Measurements from ENCODE around the gene FKBP2. TPM values are rescaled to one million over a fixed set of nuclear protein-coding genes. Genes with fewer than 3 reads are reported as not detected.

The FKBP2 gene
- total RNA-seq, 1 experiment from 2014 or later = 57.2 TPM

DNA sequence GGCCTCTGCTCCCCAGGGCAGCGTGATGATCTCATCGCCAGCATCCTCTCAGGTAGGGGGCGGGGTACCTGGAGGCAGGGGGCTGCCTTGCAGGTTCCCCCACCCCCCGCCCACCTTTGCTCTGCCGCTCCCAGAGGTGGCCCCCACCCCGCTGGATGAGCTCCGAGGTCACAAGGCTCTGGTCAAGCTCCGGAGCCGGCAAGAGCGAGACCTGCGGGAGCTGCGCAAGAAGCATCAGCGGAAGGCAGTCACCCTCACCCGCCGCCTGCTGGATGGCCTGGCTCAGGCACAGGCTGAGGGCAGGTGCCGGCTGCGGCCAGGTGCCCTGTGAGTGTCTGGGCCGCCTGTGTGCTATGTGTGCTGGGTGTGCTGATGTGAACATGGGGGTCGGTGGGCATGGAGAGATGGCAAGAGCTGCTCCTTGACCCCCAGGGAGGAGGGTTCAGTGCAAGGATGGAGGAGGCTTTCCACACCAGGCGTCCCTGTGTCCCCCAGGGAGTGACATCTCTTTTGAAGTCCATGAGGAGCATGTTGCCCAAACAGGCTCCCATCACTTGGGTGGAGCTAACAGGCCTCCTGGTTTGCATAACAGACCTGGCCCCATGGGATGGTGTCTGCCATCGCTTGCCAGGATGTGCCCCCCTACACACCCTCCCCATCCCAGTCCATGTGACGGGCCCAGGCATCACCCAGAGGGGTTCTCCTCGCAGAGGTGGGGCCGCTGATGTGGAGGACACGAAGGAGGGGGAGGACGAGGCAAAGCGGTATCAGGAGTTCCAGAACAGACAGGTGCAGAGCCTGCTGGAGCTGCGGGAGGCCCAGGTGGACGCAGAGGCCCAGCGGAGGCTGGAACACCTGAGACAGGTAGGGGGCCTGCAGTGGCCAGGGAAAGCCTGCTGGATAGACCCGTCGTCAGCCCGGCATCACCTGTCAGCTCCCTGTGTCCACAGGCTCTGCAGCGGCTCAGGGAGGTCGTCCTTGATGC is 24.6 kb downstream of the FKBP2 start:
- DNase-seq (ENCODE audit: low spot score) (no peak), ATAC-seq (no peak)
- Mint-ChIP-seq H3K36me3 (peaks cover 29% of the 10 kb centered on the region), H3K9me3 (no peaks in the 10 kb centered on the region), H3K27me3 (ENCODE audit: low read depth) (no peaks in the 10 kb centered on the region), H3K27ac (no peak overlapping the region), H3K4me3 (no peak overlapping the region), H3K4me1 (peaks cover 12% of the 10 kb centered on the region)
- ChIA-PET POLR2A (interaction anchor here (0.6 kb wide), 1 partner anchor 74 kb away, joined by 7 read pairs; no protein-coding TSS in a partner anchor), CTCF (interaction anchor here (0.8 to 4.5 kb wide), 5 partner anchors 15 to 90 kb away, joined by 3 to 65 read pairs (median 3); partner anchors contain the start of genes NUDT22, PLCB3 and TRPT1)
- TF ChIP-seq PRRX2 (CRISPR knock-in tag; IDR thresholded peaks at IDR 0.05) = no peak
- no peak for TF ChIP-seq ESRRA (CRISPR knock-in tag; IDR thresholded peaks at IDR 0.05; ENCODE audit: borderline replicate concordance)
- TF ChIP-seq SOX15 (CRISPR knock-in tag; IDR thresholded peaks at IDR 0.05) = no peak
- no peak for TF ChIP-seq RELA (CRISPR knock-in tag; IDR thresholded peaks at IDR 0.05; ENCODE audit: borderline replicate concordance)
- TF ChIP-seq NR1H2 (CRISPR knock-in tag; IDR thresholded peaks at IDR 0.05) = no peak
- TF ChIP-seq, protein P1, sequence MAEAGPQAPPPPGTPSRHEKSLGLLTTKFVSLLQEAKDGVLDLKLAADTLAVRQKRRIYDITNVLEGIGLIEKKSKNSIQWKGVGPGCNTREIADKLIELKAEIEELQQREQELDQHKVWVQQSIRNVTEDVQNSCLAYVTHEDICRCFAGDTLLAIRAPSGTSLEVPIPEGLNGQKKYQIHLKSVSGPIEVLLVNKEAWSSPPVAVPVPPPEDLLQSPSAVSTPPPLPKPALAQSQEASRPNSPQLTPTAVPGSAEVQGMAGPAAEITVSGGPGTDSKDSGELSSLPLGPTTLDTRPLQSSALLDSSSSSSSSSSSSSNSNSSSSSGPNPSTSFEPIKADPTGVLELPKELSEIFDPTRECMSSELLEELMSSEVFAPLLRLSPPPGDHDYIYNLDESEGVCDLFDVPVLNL (CRISPR knock-in tag; IDR thresholded peaks at IDR 0.05; ENCODE audit: borderline replicate concordance, low read depth) = no peak
- no peak for TF ChIP-seq IRF2 (CRISPR knock-in tag; IDR thresholded peaks at IDR 0.05; ENCODE audit: borderline replicate concordance, low read depth)
- no peak for TF ChIP-seq ZNF317 (CRISPR knock-in tag; IDR thresholded peaks at IDR 0.05; ENCODE audit: borderline replicate concordance, low read depth)
- TF ChIP-seq JUN (CRISPR knock-in tag; IDR thresholded peaks at IDR 0.05) = no peak
- TF ChIP-seq ZNF423 (CRISPR knock-in tag; IDR thresholded peaks at IDR 0.05) = no peak
- TF ChIP-seq, protein P2, sequence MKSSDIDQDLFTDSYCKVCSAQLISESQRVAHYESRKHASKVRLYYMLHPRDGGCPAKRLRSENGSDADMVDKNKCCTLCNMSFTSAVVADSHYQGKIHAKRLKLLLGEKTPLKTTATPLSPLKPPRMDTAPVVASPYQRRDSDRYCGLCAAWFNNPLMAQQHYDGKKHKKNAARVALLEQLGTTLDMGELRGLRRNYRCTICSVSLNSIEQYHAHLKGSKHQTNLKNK (CRISPR knock-in tag; IDR thresholded peaks at IDR 0.05) = no peak
- no peak for TF ChIP-seq MXD4 (CRISPR knock-in tag; IDR thresholded peaks at IDR 0.05; ENCODE audit: borderline replicate concordance)
- TF ChIP-seq TEAD4 (CRISPR knock-in tag; IDR thresholded peaks at IDR 0.05) = no peak
- TF ChIP-seq ZNF219 (CRISPR knock-in tag; IDR thresholded peaks at IDR 0.05; ENCODE audit: borderline replicate concordance) = no peak
- TF ChIP-seq ATF1 (CRISPR knock-in tag; IDR thresholded peaks at IDR 0.05) = no peak
- TF ChIP-seq, protein P3, sequence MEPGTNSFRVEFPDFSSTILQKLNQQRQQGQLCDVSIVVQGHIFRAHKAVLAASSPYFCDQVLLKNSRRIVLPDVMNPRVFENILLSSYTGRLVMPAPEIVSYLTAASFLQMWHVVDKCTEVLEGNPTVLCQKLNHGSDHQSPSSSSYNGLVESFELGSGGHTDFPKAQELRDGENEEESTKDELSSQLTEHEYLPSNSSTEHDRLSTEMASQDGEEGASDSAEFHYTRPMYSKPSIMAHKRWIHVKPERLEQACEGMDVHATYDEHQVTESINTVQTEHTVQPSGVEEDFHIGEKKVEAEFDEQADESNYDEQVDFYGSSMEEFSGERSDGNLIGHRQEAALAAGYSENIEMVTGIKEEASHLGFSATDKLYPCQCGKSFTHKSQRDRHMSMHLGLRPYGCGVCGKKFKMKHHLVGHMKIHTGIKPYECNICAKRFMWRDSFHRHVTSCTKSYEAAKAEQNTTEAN (CRISPR knock-in tag; IDR thresholded peaks at IDR 0.05) = no peak
- no peak for TF ChIP-seq JAZF1 (CRISPR knock-in tag; IDR thresholded peaks at IDR 0.05)
- TF ChIP-seq, protein P4, sequence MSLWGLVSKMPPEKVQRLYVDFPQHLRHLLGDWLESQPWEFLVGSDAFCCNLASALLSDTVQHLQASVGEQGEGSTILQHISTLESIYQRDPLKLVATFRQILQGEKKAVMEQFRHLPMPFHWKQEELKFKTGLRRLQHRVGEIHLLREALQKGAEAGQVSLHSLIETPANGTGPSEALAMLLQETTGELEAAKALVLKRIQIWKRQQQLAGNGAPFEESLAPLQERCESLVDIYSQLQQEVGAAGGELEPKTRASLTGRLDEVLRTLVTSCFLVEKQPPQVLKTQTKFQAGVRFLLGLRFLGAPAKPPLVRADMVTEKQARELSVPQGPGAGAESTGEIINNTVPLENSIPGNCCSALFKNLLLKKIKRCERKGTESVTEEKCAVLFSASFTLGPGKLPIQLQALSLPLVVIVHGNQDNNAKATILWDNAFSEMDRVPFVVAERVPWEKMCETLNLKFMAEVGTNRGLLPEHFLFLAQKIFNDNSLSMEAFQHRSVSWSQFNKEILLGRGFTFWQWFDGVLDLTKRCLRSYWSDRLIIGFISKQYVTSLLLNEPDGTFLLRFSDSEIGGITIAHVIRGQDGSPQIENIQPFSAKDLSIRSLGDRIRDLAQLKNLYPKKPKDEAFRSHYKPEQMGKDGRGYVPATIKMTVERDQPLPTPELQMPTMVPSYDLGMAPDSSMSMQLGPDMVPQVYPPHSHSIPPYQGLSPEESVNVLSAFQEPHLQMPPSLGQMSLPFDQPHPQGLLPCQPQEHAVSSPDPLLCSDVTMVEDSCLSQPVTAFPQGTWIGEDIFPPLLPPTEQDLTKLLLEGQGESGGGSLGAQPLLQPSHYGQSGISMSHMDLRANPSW (CRISPR knock-in tag; conservative IDR thresholded peaks at IDR 0.05; ENCODE audit: low read depth) = no peak
- TF ChIP-seq, protein P5, sequence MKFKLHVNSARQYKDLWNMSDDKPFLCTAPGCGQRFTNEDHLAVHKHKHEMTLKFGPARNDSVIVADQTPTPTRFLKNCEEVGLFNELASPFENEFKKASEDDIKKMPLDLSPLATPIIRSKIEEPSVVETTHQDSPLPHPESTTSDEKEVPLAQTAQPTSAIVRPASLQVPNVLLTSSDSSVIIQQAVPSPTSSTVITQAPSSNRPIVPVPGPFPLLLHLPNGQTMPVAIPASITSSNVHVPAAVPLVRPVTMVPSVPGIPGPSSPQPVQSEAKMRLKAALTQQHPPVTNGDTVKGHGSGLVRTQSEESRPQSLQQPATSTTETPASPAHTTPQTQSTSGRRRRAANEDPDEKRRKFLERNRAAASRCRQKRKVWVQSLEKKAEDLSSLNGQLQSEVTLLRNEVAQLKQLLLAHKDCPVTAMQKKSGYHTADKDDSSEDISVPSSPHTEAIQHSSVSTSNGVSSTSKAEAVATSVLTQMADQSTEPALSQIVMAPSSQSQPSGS (CRISPR knock-in tag; IDR thresholded peaks at IDR 0.05; ENCODE audit: borderline replicate concordance, low read depth) = no peak
- no peak for TF ChIP-seq NR3C1 (CRISPR knock-in tag; conservative IDR thresholded peaks at IDR 0.05; ENCODE audit: low read depth)

Measured in WTC11 (cell line).